DND-41 (cell line): ENCODE results near the gene XYLT1.

Experiments used
- EZH2 ChIP-seq: IDR thresholded peaks from 3 replicates; pipeline ENCODE4 v1.6.1; 2012; ENCODE audit warnings: borderline replicate concordance, low read depth, mild to moderate bottlenecking, moderate library complexity, low read length, inconsistent platforms; ENCODE audit not compliant: severe bottlenecking
- TF ChIP-seq, protein P1 (sequence below): IDR thresholded peaks from 2 replicates; pipeline ENCODE4 v1.5.1; 2012; ENCODE audit warnings: borderline replicate concordance, low read length, moderate library complexity, mild to moderate bottlenecking; ENCODE audit not compliant: poor library complexity, severe bottlenecking; ENCODE audit errors: extremely low read depth

- TF ChIP-seq, protein P1, sequence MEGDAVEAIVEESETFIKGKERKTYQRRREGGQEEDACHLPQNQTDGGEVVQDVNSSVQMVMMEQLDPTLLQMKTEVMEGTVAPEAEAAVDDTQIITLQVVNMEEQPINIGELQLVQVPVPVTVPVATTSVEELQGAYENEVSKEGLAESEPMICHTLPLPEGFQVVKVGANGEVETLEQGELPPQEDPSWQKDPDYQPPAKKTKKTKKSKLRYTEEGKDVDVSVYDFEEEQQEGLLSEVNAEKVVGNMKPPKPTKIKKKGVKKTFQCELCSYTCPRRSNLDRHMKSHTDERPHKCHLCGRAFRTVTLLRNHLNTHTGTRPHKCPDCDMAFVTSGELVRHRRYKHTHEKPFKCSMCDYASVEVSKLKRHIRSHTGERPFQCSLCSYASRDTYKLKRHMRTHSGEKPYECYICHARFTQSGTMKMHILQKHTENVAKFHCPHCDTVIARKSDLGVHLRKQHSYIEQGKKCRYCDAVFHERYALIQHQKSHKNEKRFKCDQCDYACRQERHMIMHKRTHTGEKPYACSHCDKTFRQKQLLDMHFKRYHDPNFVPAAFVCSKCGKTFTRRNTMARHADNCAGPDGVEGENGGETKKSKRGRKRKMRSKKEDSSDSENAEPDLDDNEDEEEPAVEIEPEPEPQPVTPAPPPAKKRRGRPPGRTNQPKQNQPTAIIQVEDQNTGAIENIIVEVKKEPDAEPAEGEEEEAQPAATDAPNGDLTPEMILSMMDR = no peak
- no peak for TF ChIP-seq EZH2
Observed at GRCh38 chr16:17470908-17471718, at the start of gene XYLT1.
